ENCODE results near the gene CTAGE1.

DNA sequence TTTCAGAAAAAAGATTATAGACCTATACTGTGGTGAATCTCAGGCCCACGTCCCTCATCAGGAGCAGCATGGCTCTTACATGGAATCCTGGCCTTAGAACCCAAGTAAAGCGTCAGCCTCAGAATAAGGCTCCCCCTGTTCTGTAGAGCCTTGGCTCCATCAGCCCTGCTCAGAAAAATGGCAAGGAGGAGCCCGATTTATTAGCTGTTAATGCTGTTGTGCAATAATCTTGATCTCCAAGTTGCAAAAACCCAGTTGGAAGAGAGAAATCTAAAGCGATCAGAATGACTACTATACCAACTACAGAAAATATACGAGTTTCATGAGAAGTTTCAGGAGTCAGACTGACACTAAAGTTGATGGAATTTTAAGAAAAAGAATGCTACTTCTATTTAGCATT lies 35.6 kb upstream of the CTAGE1 start:
- TF ChIP-seq, protein P1, sequence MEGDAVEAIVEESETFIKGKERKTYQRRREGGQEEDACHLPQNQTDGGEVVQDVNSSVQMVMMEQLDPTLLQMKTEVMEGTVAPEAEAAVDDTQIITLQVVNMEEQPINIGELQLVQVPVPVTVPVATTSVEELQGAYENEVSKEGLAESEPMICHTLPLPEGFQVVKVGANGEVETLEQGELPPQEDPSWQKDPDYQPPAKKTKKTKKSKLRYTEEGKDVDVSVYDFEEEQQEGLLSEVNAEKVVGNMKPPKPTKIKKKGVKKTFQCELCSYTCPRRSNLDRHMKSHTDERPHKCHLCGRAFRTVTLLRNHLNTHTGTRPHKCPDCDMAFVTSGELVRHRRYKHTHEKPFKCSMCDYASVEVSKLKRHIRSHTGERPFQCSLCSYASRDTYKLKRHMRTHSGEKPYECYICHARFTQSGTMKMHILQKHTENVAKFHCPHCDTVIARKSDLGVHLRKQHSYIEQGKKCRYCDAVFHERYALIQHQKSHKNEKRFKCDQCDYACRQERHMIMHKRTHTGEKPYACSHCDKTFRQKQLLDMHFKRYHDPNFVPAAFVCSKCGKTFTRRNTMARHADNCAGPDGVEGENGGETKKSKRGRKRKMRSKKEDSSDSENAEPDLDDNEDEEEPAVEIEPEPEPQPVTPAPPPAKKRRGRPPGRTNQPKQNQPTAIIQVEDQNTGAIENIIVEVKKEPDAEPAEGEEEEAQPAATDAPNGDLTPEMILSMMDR (IDR thresholded peaks at IDR 0.05), result no peak
- TF ChIP-seq, protein P2, sequence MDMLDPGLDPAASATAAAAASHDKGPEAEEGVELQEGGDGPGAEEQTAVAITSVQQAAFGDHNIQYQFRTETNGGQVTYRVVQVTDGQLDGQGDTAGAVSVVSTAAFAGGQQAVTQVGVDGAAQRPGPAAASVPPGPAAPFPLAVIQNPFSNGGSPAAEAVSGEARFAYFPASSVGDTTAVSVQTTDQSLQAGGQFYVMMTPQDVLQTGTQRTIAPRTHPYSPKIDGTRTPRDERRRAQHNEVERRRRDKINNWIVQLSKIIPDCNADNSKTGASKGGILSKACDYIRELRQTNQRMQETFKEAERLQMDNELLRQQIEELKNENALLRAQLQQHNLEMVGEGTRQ (IDR thresholded peaks at IDR 0.05), result no peak
- no peak for TF ChIP-seq EP300 (IDR thresholded peaks at IDR 0.05)
- TF ChIP-seq POLR2A (IDR thresholded peaks at IDR 0.05; ENCODE audit: low read length), result no peak
- TF ChIP-seq RCOR1 (IDR thresholded peaks at IDR 0.05; ENCODE audit: low read depth, low read length), result no peak
- no peak for TF ChIP-seq KDM1A (IDR thresholded peaks at IDR 0.05; ENCODE audit: low read depth)
- TF ChIP-seq, protein P3, sequence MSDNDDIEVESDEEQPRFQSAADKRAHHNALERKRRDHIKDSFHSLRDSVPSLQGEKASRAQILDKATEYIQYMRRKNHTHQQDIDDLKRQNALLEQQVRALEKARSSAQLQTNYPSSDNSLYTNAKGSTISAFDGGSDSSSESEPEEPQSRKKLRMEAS (IDR thresholded peaks at IDR 0.05), result no peak
- TF ChIP-seq FOSL2 (IDR thresholded peaks at IDR 0.05), result no peak
- TF ChIP-seq FOSL2 (CRISPR knock-in tag; IDR thresholded peaks at IDR 0.05), result no peak
- TF ChIP-seq JUN (IDR thresholded peaks at IDR 0.05), result no peak
- TF ChIP-seq HDAC2 (IDR thresholded peaks at IDR 0.05), result no peak
- TF ChIP-seq CBX2 (IDR thresholded peaks at IDR 0.05; ENCODE audit: borderline replicate concordance, low read depth), result no peak
